Measurements from ENCODE around the gene CFAP77.

CFAP77 gene

GRCh38 chr9:132606066-132606465 is 196.1 kb downstream of the CFAP77 start:
- no peak for DNase-seq

- DNase-seq = no peak
These were observed 199.2 kb downstream of the CFAP77 start for GRCh38 chr9:132609184-132609583.

- no peak for DNase-seq
These were observed 199.8 kb downstream of the CFAP77 start for GRCh38 chr9:132609829-132610228.

- no peak for DNase-seq
These were observed 200.7 kb downstream of the CFAP77 start for GRCh38 chr9:132610661-132611060.

- DNase-seq = no peak
These were observed 204.3 kb downstream of the CFAP77 start for GRCh38 chr9:132614324-132614723.

- DNase-seq = no peak
These were observed 205.8 kb downstream of the CFAP77 start for GRCh38 chr9:132615774-132616173.

- no peak for DNase-seq
These were observed 206.7 kb downstream of the CFAP77 start for GRCh38 chr9:132616725-132617124.

- DNase-seq = peak; percentile 46
These were observed 212.1 kb downstream of the CFAP77 start for GRCh38 chr9:132622159-132622558.
